Stimulated activated naive CD4-positive, alpha-beta T cell (primary cell): ENCODE data around the gene ARHGAP1.

Source experiments
- DNase-seq, 6 experiments: peaks; one replicate each; lab custom pipeline; 2025; lab: John Stamatoyannopoulos, UW

ARHGAP1 gene

GRCh38 chr11:46694072-46694471 is 6.3 kb downstream of the ARHGAP1 start:
- DNase-seq, result no peak

GRCh38 chr11:46693597-46694012 is 6.8 kb downstream of the ARHGAP1 start:
- DNase-seq, result no peak

- DNase-seq, result no peak
These were observed 8.0 kb downstream of the ARHGAP1 start for GRCh38 chr11:46692450-46692849.

GRCh38 chr11:46690702-46691101 is 9.7 kb downstream of the ARHGAP1 start:
- no peak for DNase-seq

GRCh38 chr11:46686886-46687795 is 13.3 kb downstream of the ARHGAP1 start:
- no peak for DNase-seq

GRCh38 chr11:46684367-46684766 is 16.1 kb downstream of the ARHGAP1 start:
- DNase-seq, result no peak

- DNase-seq, result no peak
These were observed 17.4 kb downstream of the ARHGAP1 start for GRCh38 chr11:46682773-46683752.

GRCh38 chr11:46681814-46682213 is 18.6 kb downstream of the ARHGAP1 start:
- no peak for DNase-seq

- no peak for DNase-seq
These were observed 19.6 kb downstream of the ARHGAP1 start for GRCh38 chr11:46680815-46681214.

GRCh38 chr11:46680164-46680760 is 20.2 kb downstream of the ARHGAP1 start:
- DNase-seq, result no peak

- DNase-seq, result no peak
These were observed 20.9 kb downstream of the ARHGAP1 start for GRCh38 chr11:46679241-46680163.

- DNase-seq, result no peak
These were observed 21.7 kb downstream of the ARHGAP1 start for GRCh38 chr11:46678741-46679130.

- DNase-seq, result no peak
These were observed 22.3 kb downstream of the ARHGAP1 start for GRCh38 chr11:46677991-46678740.

GRCh38 chr11:46677169-46677568 is 23.2 kb downstream of the ARHGAP1 start:
- no peak for DNase-seq

GRCh38 chr11:46676436-46677158 is 23.8 kb downstream of the ARHGAP1 start:
- no peak for DNase-seq

GRCh38 chr11:46675949-46676348 is 24.5 kb downstream of the ARHGAP1 start:
- DNase-seq, result no peak

GRCh38 chr11:46675288-46675851 is 25.0 kb downstream of the ARHGAP1 start:
- no peak for DNase-seq

GRCh38 chr11:46674463-46675287 is 25.7 kb downstream of the ARHGAP1 start:
- DNase-seq, result peak in 4 of 6 experiments; percentile 7 to 48 (median 20)
